ENCODE results near the gene GM2A.

GRCh38 chr5:151296974-151297373, 44.0 kb downstream of the GM2A start:
- TF ChIP-seq POLR2AphosphoS5 (IDR thresholded peaks at IDR 0.05; ENCODE audit: borderline replicate concordance, low read depth, low read length) (no peak), EZH2 (IDR thresholded peaks at IDR 0.05) (no peak), FOXP2 (optimal IDR thresholded peaks at IDR 0.05; ENCODE audit: control extremely low read depth, extremely low read length, insufficient read depth) (no peak)
